ENCODE results near the gene PPP3CA.

PPP3CA gene

GRCh38 chr4:101254776-101255175, 92.5 kb downstream of the PPP3CA start:
- Histone ChIP-seq H3K9me3 (ENCODE audit: low read length) (no peaks in the 10 kb centered on the region), H3K27me3 (ENCODE audit: insufficient read depth, low read length) (no peaks in the 10 kb centered on the region), H3K36me3 (ENCODE audit: insufficient read depth, low read length) (no peaks in the 10 kb centered on the region), H3K4me2 (ENCODE audit: low read length) (no peak overlapping the region), H3K27ac (ENCODE audit: low read depth, low read length, poor library complexity, severe bottlenecking) (no peak overlapping the region), H3K4me1 (ENCODE audit: insufficient read depth, low read length, severe bottlenecking) (peaks cover 25% of the 10 kb centered on the region), H3K9ac (ENCODE audit: low read length) (no peak overlapping the region), H3F3A (ENCODE audit: insufficient read depth, low read length) (no peaks in the 10 kb centered on the region), H2AFZ (ENCODE audit: low read length) (no peak overlapping the region), H4K20me1 (ENCODE audit: insufficient read depth, low read length) (no peaks in the 10 kb centered on the region), H3K79me2 (ENCODE audit: insufficient read depth, low read length) (peaks cover 92% of the 10 kb centered on the region), H3K4me3 (ENCODE audit: low read depth, low read length, poor library complexity, severe bottlenecking) (no peak overlapping the region), H3K9me2 (ENCODE audit: low read depth, low read length) (no peaks in the 10 kb centered on the region)
- TF ChIP-seq CTCF (IDR thresholded peaks at IDR 0.05; ENCODE audit: low read length): no peak
- TF ChIP-seq EZH2 (IDR thresholded peaks at IDR 0.05; ENCODE audit: borderline replicate concordance, low read length): no peak

GRCh38 chr4:101253121-101253520, 94.2 kb downstream of the PPP3CA start:
- no peak overlapping the region for H3K4me2 ChIP-seq (ENCODE audit: low read length)
- no peaks in the 10 kb centered on the region for H3K9me3 ChIP-seq (ENCODE audit: low read length)
- TF ChIP-seq CTCF (IDR thresholded peaks at IDR 0.05; ENCODE audit: low read length): no peak
- TF ChIP-seq EZH2 (IDR thresholded peaks at IDR 0.05; ENCODE audit: borderline replicate concordance, low read length): no peak
- no peaks in the 10 kb centered on the region for H3F3A ChIP-seq (ENCODE audit: insufficient read depth, low read length)
- peaks cover 9% of the 10 kb centered on the region for H3K4me1 ChIP-seq (ENCODE audit: insufficient read depth, low read length, severe bottlenecking)
- peaks cover 82% of the 10 kb centered on the region for H3K79me2 ChIP-seq (ENCODE audit: insufficient read depth, low read length)
- no peaks in the 10 kb centered on the region for H3K27me3 ChIP-seq (ENCODE audit: insufficient read depth, low read length)
- H3K9ac ChIP-seq (ENCODE audit: low read length): no peak overlapping the region
- H4K20me1 ChIP-seq (ENCODE audit: insufficient read depth, low read length): no peaks in the 10 kb centered on the region
- H3K27ac ChIP-seq (ENCODE audit: low read depth, low read length, poor library complexity, severe bottlenecking): no peak overlapping the region
- no peaks in the 10 kb centered on the region for H3K36me3 ChIP-seq (ENCODE audit: insufficient read depth, low read length)
- no peaks in the 10 kb centered on the region for H3K9me2 ChIP-seq (ENCODE audit: low read depth, low read length)
- no peak overlapping the region for H2AFZ ChIP-seq (ENCODE audit: low read length)
- no peak overlapping the region for H3K4me3 ChIP-seq (ENCODE audit: low read depth, low read length, poor library complexity, severe bottlenecking)

- H2AFZ ChIP-seq (ENCODE audit: low read length): no peak overlapping the region
- H4K20me1 ChIP-seq (ENCODE audit: insufficient read depth, low read length): no peaks in the 10 kb centered on the region
- H3K4me2 ChIP-seq (ENCODE audit: low read length): no peak overlapping the region
- peaks cover 80% of the 10 kb centered on the region for H3K79me2 ChIP-seq (ENCODE audit: insufficient read depth, low read length)
- no peaks in the 10 kb centered on the region for H3K9me2 ChIP-seq (ENCODE audit: low read depth, low read length)
- peaks cover 9% of the 10 kb centered on the region for H3K4me1 ChIP-seq (ENCODE audit: insufficient read depth, low read length, severe bottlenecking)
- no peaks in the 10 kb centered on the region for H3K27me3 ChIP-seq (ENCODE audit: insufficient read depth, low read length)
- no peaks in the 10 kb centered on the region for H3F3A ChIP-seq (ENCODE audit: insufficient read depth, low read length)
- no peak overlapping the region for H3K9ac ChIP-seq (ENCODE audit: low read length)
- TF ChIP-seq EZH2 (IDR thresholded peaks at IDR 0.05; ENCODE audit: borderline replicate concordance, low read length): no peak
- TF ChIP-seq CTCF (IDR thresholded peaks at IDR 0.05; ENCODE audit: low read length): no peak
- H3K4me3 ChIP-seq (ENCODE audit: low read depth, low read length, poor library complexity, severe bottlenecking): no peak overlapping the region
- no peaks in the 10 kb centered on the region for H3K9me3 ChIP-seq (ENCODE audit: low read length)
- no peaks in the 10 kb centered on the region for H3K36me3 ChIP-seq (ENCODE audit: insufficient read depth, low read length)
- H3K27ac ChIP-seq (ENCODE audit: low read depth, low read length, poor library complexity, severe bottlenecking): no peak overlapping the region
These were observed 94.6 kb downstream of the PPP3CA start for GRCh38 chr4:101252721-101253120.
